ENCODE results near the gene DFFB. TPM values are rescaled to one million over a fixed set of nuclear protein-coding genes. Genes with fewer than 3 reads are reported as not detected.

The DFFB gene
- total RNA-seq, 1 donor from 2014 or later: 11.3 TPM

DNA sequence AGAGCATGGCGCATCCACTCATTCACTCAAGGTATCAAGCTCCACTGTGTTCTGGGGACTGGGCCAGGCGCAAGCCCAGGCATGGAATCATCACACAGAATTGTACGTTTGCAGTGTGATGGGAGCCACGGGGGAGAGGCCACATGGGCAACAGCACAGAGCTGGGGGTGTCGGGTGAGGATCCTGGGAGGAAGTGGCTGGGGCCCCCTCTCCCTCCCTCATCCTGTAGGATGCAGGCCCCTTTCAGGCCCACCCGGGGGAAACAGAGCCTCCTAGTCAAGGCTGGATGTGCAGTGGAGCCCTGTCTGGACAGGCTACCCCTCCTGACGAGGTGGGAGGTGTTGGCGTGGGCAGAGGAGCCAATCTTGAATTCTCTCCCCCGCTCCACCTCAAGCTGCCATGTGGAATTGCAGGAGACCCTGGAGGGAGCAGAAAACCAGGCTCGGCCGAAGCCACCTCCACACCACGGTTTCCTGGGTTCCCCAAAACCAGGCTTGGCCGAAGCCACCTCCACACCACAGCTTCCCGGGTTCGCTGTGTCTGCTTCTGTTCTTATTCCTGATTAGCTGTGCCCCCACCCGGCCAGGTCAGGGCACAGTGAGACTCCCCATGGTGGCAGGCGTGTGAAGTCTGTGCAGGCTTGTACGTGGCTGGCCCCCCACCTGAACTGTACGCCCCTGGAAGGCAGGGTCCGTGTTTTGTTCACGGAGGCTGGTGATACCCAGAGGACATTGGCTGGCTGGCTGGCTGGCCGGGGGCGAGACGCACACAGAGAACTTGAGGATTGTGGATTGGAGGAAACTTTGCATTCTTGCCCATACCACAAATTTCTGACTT, 46.9 kb downstream of the DFFB start:
- Mint-ChIP-seq H3K27me3 (ENCODE audit: low read depth) (peaks cover 3% of the 10 kb centered on the region), H3K27ac (ENCODE audit: unreplicated experiment) (no peak overlapping the region), H3K9me3 (no peaks in the 10 kb centered on the region), H3K36me3 (ENCODE audit: low read depth) (no peaks in the 10 kb centered on the region), H3K4me1 (peaks cover 20% of the 10 kb centered on the region), H3K4me3 (peak overlapping the region; percentile 41)
- TF ChIP-seq, protein P1, sequence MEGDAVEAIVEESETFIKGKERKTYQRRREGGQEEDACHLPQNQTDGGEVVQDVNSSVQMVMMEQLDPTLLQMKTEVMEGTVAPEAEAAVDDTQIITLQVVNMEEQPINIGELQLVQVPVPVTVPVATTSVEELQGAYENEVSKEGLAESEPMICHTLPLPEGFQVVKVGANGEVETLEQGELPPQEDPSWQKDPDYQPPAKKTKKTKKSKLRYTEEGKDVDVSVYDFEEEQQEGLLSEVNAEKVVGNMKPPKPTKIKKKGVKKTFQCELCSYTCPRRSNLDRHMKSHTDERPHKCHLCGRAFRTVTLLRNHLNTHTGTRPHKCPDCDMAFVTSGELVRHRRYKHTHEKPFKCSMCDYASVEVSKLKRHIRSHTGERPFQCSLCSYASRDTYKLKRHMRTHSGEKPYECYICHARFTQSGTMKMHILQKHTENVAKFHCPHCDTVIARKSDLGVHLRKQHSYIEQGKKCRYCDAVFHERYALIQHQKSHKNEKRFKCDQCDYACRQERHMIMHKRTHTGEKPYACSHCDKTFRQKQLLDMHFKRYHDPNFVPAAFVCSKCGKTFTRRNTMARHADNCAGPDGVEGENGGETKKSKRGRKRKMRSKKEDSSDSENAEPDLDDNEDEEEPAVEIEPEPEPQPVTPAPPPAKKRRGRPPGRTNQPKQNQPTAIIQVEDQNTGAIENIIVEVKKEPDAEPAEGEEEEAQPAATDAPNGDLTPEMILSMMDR (conservative IDR thresholded peaks at IDR 0.05): no peak
- DNase-seq (ENCODE audit: low read depth, low spot score): no peak

- Mint-ChIP-seq H3K27ac (ENCODE audit: unreplicated experiment) (no peak overlapping the region), H3K4me1 (peaks cover 23% of the 10 kb centered on the region), H3K27me3 (ENCODE audit: low read depth) (peaks cover 8% of the 10 kb centered on the region), H3K4me3 (peak overlapping the region; percentile 12), H3K36me3 (ENCODE audit: low read depth) (no peaks in the 10 kb centered on the region), H3K9me3 (no peaks in the 10 kb centered on the region)
- TF ChIP-seq, protein P1 (conservative IDR thresholded peaks at IDR 0.05): no peak
- no peak for DNase-seq (ENCODE audit: low read depth, low spot score)
Measured at GRCh38 chr1:3904843-3905185, 47.5 kb downstream of the DFFB start.

DNA sequence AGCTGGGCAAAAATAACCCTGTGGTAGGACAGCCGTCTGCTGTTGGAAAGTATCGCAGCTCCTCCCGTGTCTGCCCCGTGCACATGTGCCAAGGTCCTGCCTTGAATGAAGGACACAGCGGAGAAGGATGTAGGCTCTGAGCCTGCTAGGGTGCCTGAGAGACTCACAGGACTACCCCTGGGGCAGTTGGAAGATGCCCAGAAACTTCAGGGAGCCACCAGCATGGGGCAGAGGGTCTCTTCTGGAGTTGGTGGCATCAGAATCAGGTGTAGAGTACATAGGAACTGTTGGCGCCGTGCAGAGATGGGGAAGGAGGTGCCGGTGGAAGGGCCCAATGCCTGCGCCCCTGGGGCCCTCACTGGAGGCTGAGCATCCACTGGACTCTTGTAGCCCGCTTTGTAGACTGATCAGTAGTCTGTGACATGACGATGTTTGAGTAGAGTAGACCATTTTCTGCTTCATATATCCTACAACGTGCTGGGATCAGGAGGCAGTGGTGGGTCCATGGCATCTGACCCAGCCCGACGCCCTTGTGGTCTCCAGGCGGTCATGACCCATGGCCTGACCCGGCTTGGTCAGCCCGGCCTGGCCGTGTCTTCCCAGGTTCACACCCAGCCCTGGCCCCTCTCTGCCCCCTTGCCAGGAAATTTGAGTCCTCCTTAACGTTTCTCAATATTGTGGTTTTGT, 48.1 kb downstream of the DFFB start:
- Mint-ChIP-seq H3K36me3 (ENCODE audit: low read depth) (no peaks in the 10 kb centered on the region), H3K27me3 (ENCODE audit: low read depth) (peaks cover 10% of the 10 kb centered on the region), H3K27ac (ENCODE audit: unreplicated experiment) (peak overlapping the region; percentile 10), H3K4me1 (peaks cover 24% of the 10 kb centered on the region), H3K9me3 (no peaks in the 10 kb centered on the region), H3K4me3 (no peak overlapping the region)
- TF ChIP-seq, protein P1 (conservative IDR thresholded peaks at IDR 0.05): no peak
- DNase-seq (ENCODE audit: low read depth, low spot score): no peak

DNA sequence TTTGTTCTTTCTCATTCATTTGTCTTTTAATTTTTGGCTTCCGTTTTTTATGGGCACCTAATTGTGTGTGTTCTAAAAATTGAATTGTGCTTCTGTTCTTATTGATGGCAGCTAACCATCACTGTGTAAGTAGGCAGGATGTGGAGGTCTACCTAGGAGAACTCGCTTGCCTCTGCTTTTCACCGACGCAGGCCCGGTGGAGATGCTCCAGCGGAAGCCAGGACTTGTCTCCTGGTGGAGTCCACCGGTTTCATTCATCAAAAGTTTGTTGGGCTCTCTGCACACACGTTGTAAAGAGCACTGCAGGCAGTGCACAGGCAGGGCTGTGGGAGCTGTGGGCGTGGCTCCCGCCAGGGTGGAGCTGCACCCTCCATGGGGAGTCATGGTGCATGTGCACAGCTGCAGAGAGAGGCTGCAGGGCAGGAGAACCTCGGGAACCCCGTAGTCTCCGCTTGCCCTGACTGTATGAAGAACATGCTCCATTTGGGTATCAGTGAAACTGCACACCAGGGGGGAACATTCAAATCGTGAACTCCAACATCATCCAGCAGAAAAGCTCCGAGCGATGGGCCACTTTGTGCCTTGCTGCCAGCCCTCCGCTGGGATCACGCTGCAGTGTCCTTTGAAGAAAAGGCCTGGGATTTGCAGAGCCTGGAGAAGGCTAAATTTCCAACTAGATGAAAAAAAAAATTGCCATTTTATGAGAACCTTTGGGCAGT, 48.8 kb downstream of the DFFB start:
- peaks cover 24% of the 10 kb centered on the region for H3K4me1 Mint-ChIP-seq
- peaks cover 15% of the 10 kb centered on the region for H3K27me3 Mint-ChIP-seq (ENCODE audit: low read depth)
- peak overlapping the region; percentile 10 for H3K27ac Mint-ChIP-seq (ENCODE audit: unreplicated experiment)
- no peak for DNase-seq (ENCODE audit: low read depth, low spot score)
- H3K36me3 Mint-ChIP-seq (ENCODE audit: low read depth): no peaks in the 10 kb centered on the region
- TF ChIP-seq, protein P1 (conservative IDR thresholded peaks at IDR 0.05): no peak
- H3K4me3 Mint-ChIP-seq: no peak overlapping the region
- H3K9me3 Mint-ChIP-seq: no peaks in the 10 kb centered on the region

DNA sequence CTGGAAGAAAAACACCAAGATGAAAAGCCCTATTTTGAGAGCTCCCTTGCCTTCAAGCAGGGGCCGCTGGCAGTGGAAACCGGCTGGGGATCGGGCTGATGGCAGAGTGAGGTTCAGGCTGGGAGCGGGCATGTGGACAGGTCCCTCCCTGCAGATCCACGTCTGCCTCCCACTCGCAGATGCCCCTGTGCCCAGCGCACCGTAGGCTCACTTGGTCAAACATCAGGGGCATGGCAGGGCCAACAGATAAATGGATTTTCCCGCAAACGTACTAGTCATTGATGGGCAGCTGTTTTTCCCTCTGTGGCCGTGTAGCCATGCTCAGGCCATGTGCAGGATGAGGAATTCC, 49.4 kb downstream of the DFFB start:
- DNase-seq (ENCODE audit: low read depth, low spot score): no peak
- TF ChIP-seq, protein P1 (conservative IDR thresholded peaks at IDR 0.05): no peak
- H3K27me3 Mint-ChIP-seq (ENCODE audit: low read depth): peaks cover 18% of the 10 kb centered on the region

More for the DNA sequence above, 49.4 kb downstream of the DFFB start:
- no peaks in the 10 kb centered on the region for H3K36me3 Mint-ChIP-seq (ENCODE audit: low read depth)
- H3K4me3 Mint-ChIP-seq: no peak overlapping the region
- peaks cover 24% of the 10 kb centered on the region for H3K4me1 Mint-ChIP-seq
- H3K9me3 Mint-ChIP-seq: no peaks in the 10 kb centered on the region
- no peak overlapping the region for H3K27ac Mint-ChIP-seq (ENCODE audit: unreplicated experiment)

Measured in neural crest cell (in vitro differentiated cells).